HG02885 (cell line): ENCODE measurements around the gene TFCP2.
"Not testable (repeated sequence)": the region's sequence is repeated elsewhere in the genome, so short reads cannot be mapped to it uniquely, and the experiment has no call there.

Source experiments
- ATAC-seq: cut with Tn5 transposase; IDR thresholded peaks from one replicate; pipeline ENCODE4 v1.9.1; 2021; ENCODE audit warnings: mild to moderate bottlenecking; ENCODE audit not compliant: unreplicated experiment, poor library complexity

Gene TFCP2

GRCh38 chr12:51087818-51088217 is 85.1 kb downstream of the TFCP2 start:
- no peak for ATAC-seq

GRCh38 chr12:51086933-51087332 is 86.0 kb downstream of the TFCP2 start:
- no peak for ATAC-seq

- no peak for ATAC-seq
Measured at GRCh38 chr12:51085757-51086156, 87.2 kb downstream of the TFCP2 start.

GRCh38 chr12:51083126-51083833 is 89.7 kb downstream of the TFCP2 start, which contains the start of gene CSRNP2:
Gene CSRNP2 (minus strand): TSS chr12:51083596. CDS start chr12:51076561, 7,035 bp downstream.
- ATAC-seq = peak; percentile 97

GRCh38 chr12:51082561-51083125 is 90.3 kb downstream of the TFCP2 start:
- no peak for ATAC-seq

GRCh38 chr12:51081421-51081820 is 91.5 kb downstream of the TFCP2 start:
- ATAC-seq = no peak

GRCh38 chr12:51080136-51080535 is 92.8 kb downstream of the TFCP2 start:
- ATAC-seq = no peak

GRCh38 chr12:51078866-51079265 is 94.1 kb downstream of the TFCP2 start:
- ATAC-seq = not testable (repeated sequence)

GRCh38 chr12:51078346-51078745 is 94.6 kb downstream of the TFCP2 start:
- ATAC-seq = not testable (repeated sequence)

- no peak for ATAC-seq
Measured at GRCh38 chr12:51077930-51078329, 95.0 kb downstream of the TFCP2 start.

- ATAC-seq = no peak
Measured at GRCh38 chr12:51076236-51076930, 96.6 kb downstream of the TFCP2 start.

- no peak for ATAC-seq
Measured at GRCh38 chr12:51075390-51075789, 97.5 kb downstream of the TFCP2 start.

- no peak for ATAC-seq
Measured at GRCh38 chr12:51071663-51072062, 101.3 kb downstream of the TFCP2 start.

- no peak for ATAC-seq
Measured at GRCh38 chr12:51070004-51070403, 102.9 kb downstream of the TFCP2 start.

- no peak for ATAC-seq
Measured at GRCh38 chr12:51067771-51068170, 105.2 kb downstream of the TFCP2 start.

- no peak for ATAC-seq
Measured at GRCh38 chr12:51067229-51067628, 105.7 kb downstream of the TFCP2 start.

- no peak for ATAC-seq
Measured at GRCh38 chr12:51065530-51065929, 107.4 kb downstream of the TFCP2 start.

GRCh38 chr12:51062631-51063397 is 110.1 kb downstream of the TFCP2 start:
- no peak for ATAC-seq

- ATAC-seq = no peak
Measured at GRCh38 chr12:51059086-51059485, 113.8 kb downstream of the TFCP2 start.

- no peak for ATAC-seq
Measured at GRCh38 chr12:51056242-51056641, 116.7 kb downstream of the TFCP2 start.

GRCh38 chr12:51055060-51055459 is 117.9 kb downstream of the TFCP2 start:
- ATAC-seq = no peak
